ENCODE results near the gene RAPGEF1. TPM values are rescaled to one million over a fixed set of nuclear protein-coding genes. Genes with fewer than 3 reads are reported as not detected.

RAPGEF1 gene
- total RNA-seq, 2 experiments from 2014 or later, result 118 to 243 TPM

- no TSS peak for BruUV-seq (replicated peaks)
- ChIA-PET POLR2A (no interaction called here), CTCF (ENCODE audit: unreplicated experiment) (no interaction called here)
- H3K79me2 ChIP-seq (ENCODE audit: insufficient read depth, low read depth, low read length), result no peaks in the 10 kb centered on the region
- H4K20me1 ChIP-seq (ENCODE audit: insufficient read depth, low read length), result no peaks in the 10 kb centered on the region
- H3K4me2 ChIP-seq (ENCODE audit: low read length), result no peak overlapping the region
- no peaks in the 10 kb centered on the region for H3K9me2 ChIP-seq (ENCODE audit: insufficient read depth, low read length)
- H3K9me3 ChIP-seq (ENCODE audit: low read length), result no peaks in the 10 kb centered on the region
- H3K36me3 ChIP-seq (ENCODE audit: insufficient read depth, low read length), result peaks cover 100% of the 10 kb centered on the region
- H3K4me1 ChIP-seq (ENCODE audit: insufficient read depth, low read length, poor library complexity, severe bottlenecking), result peaks cover 10% of the 10 kb centered on the region
- no peak overlapping the region for H3K27ac ChIP-seq (ENCODE audit: low read depth, low read length, poor library complexity, severe bottlenecking)
- H3K4me3 ChIP-seq (ENCODE audit: low read depth, low read length, poor library complexity, severe bottlenecking), result no peak overlapping the region
- intact Hi-C loops (cut with micrococcal nuclease; ENCODE audit: unreplicated experiment), result no loop called here
- no peak for TF ChIP-seq EZH2phosphoT487 (IDR thresholded peaks at IDR 0.05; ENCODE audit: borderline replicate concordance, low read depth, low read length)
- TF ChIP-seq, protein P1, sequence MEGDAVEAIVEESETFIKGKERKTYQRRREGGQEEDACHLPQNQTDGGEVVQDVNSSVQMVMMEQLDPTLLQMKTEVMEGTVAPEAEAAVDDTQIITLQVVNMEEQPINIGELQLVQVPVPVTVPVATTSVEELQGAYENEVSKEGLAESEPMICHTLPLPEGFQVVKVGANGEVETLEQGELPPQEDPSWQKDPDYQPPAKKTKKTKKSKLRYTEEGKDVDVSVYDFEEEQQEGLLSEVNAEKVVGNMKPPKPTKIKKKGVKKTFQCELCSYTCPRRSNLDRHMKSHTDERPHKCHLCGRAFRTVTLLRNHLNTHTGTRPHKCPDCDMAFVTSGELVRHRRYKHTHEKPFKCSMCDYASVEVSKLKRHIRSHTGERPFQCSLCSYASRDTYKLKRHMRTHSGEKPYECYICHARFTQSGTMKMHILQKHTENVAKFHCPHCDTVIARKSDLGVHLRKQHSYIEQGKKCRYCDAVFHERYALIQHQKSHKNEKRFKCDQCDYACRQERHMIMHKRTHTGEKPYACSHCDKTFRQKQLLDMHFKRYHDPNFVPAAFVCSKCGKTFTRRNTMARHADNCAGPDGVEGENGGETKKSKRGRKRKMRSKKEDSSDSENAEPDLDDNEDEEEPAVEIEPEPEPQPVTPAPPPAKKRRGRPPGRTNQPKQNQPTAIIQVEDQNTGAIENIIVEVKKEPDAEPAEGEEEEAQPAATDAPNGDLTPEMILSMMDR (conservative IDR thresholded peaks at IDR 0.05; ENCODE audit: low read length), result no peak
- no peak for DNase-seq (ENCODE audit: low spot score)
- no peak overlapping the region for H2AFZ ChIP-seq (ENCODE audit: low read length)
Measured at GRCh38 chr9:131618071-131618479, 121.8 kb downstream of the RAPGEF1 start.

DNA sequence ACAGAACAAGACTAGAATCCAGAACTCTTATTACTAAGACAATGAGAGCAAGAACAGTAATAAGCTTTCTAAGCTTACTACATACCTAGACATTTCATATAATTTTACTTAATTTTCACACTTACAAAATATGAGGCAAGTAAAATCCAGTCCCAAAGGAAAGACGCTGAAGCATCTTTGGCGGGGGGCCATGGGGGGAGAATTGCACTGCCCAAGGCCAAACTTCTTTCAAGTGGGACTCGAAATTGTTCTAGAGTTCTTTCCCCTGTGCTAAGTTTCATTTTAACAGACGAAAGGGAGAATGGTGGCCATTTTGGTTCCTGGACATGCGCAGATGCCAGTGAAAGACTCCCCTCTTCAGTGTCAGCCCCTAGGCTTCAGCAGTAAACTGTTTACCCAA lies 122.3 kb downstream of the RAPGEF1 start:
- no peak overlapping the region for H3K4me3 ChIP-seq (ENCODE audit: low read depth, low read length, poor library complexity, severe bottlenecking)
- DNase-seq (ENCODE audit: low spot score), result no peak
- H3K27ac ChIP-seq (ENCODE audit: low read depth, low read length, poor library complexity, severe bottlenecking), result no peak overlapping the region
- no TSS peak for BruUV-seq (replicated peaks)
- no peaks in the 10 kb centered on the region for H3K9me2 ChIP-seq (ENCODE audit: insufficient read depth, low read length)
- intact Hi-C loops (cut with micrococcal nuclease; ENCODE audit: unreplicated experiment), result no loop called here
- no peaks in the 10 kb centered on the region for H4K20me1 ChIP-seq (ENCODE audit: insufficient read depth, low read length)
- H3K4me2 ChIP-seq (ENCODE audit: low read length), result no peak overlapping the region
- no peaks in the 10 kb centered on the region for H3K79me2 ChIP-seq (ENCODE audit: insufficient read depth, low read depth, low read length)
- ChIA-PET POLR2A (no interaction called here), CTCF (ENCODE audit: unreplicated experiment) (no interaction called here)
- H2AFZ ChIP-seq (ENCODE audit: low read length), result no peak overlapping the region
- H3K9me3 ChIP-seq (ENCODE audit: low read length), result no peaks in the 10 kb centered on the region
- peaks cover 100% of the 10 kb centered on the region for H3K36me3 ChIP-seq (ENCODE audit: insufficient read depth, low read length)
- TF ChIP-seq EZH2phosphoT487 (IDR thresholded peaks at IDR 0.05; ENCODE audit: borderline replicate concordance, low read depth, low read length), result no peak
- TF ChIP-seq, protein P1 (conservative IDR thresholded peaks at IDR 0.05; ENCODE audit: low read length), result no peak
- H3K4me1 ChIP-seq (ENCODE audit: insufficient read depth, low read length, poor library complexity, severe bottlenecking), result peaks cover 6% of the 10 kb centered on the region

GRCh38 chr9:131616983-131617604 lies 122.8 kb downstream of the RAPGEF1 start:
- Histone ChIP-seq H3K27ac (ENCODE audit: low read depth, low read length, poor library complexity, severe bottlenecking) (no peak overlapping the region), H3K4me2 (ENCODE audit: low read length) (no peak overlapping the region), H3K4me3 (ENCODE audit: low read depth, low read length, poor library complexity, severe bottlenecking) (no peak overlapping the region), H4K20me1 (ENCODE audit: insufficient read depth, low read length) (no peaks in the 10 kb centered on the region), H3K9me2 (ENCODE audit: insufficient read depth, low read length) (no peaks in the 10 kb centered on the region), H3K36me3 (ENCODE audit: insufficient read depth, low read length) (peaks cover 100% of the 10 kb centered on the region), H3K79me2 (ENCODE audit: insufficient read depth, low read depth, low read length) (no peaks in the 10 kb centered on the region), H2AFZ (ENCODE audit: low read length) (no peak overlapping the region), H3K9me3 (ENCODE audit: low read length) (no peaks in the 10 kb centered on the region), H3K4me1 (ENCODE audit: insufficient read depth, low read length, poor library complexity, severe bottlenecking) (peaks cover under 1% of the 10 kb centered on the region)
- intact Hi-C loops (cut with micrococcal nuclease; ENCODE audit: unreplicated experiment), result no loop called here
- ChIA-PET POLR2A (no interaction called here), CTCF (ENCODE audit: unreplicated experiment) (no interaction called here)
- BruUV-seq (replicated peaks), result no TSS peak
- DNase-seq (ENCODE audit: low spot score), result no peak
- TF ChIP-seq, protein P1 (conservative IDR thresholded peaks at IDR 0.05; ENCODE audit: low read length), result no peak
- TF ChIP-seq EZH2phosphoT487 (IDR thresholded peaks at IDR 0.05; ENCODE audit: borderline replicate concordance, low read depth, low read length), result no peak
